Skeletal muscle satellite cell (primary cell): ENCODE measurements around the gene CFAP61.

Experiments used
- H3K27me3 ChIP-seq: 2 replicates; pipeline ENCODE4 v1.7.0; 2013; ENCODE audit warnings: low read length; ENCODE audit not compliant: control insufficient read depth, insufficient read depth
- H3K36me3 ChIP-seq: 2 replicates; pipeline ENCODE4 v1.7.0; 2013; ENCODE audit warnings: mild to moderate bottlenecking, control low read depth, low read length; ENCODE audit not compliant: insufficient read depth
- H3K4me1 ChIP-seq: 2 replicates; pipeline ENCODE4 v1.7.0; 2013; ENCODE audit warnings: low read length; ENCODE audit not compliant: control insufficient read depth, insufficient read depth
- H3K4me2 ChIP-seq: 2 replicates; pipeline ENCODE4 v1.7.0; 2013; ENCODE audit warnings: mild to moderate bottlenecking, low read length
- H3K4me3 ChIP-seq: 2 replicates; pipeline ENCODE4 v1.7.0; 2013; ENCODE audit warnings: low read length
- H3K9ac ChIP-seq: 2 replicates; pipeline ENCODE4 v1.7.0; 2013; ENCODE audit warnings: mild to moderate bottlenecking, low read depth, low read length, moderate library complexity
- H3K9me3 ChIP-seq: replicated peaks from 2 replicates; pipeline ENCODE4 v1.7.0; 2013; ENCODE audit warnings: mild to moderate bottlenecking, control low read depth, low read length

Gene CFAP61

DNA sequence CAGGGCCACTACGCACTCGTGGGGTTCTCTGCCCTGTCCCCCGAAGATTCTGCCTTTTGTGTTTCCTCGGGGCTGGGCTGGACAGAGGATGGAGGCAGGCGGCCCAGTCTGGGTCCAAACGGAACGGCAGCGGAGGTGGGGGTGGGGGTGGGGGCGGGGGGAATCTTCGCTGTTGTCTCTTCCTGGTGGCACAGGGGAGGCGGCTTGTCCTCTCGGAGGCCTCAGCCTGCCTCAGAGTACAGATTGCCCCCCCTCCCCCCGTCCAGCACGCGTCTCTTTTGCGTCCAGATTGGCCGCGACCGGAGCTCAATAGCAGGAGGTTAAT, 314.2 kb downstream of the CFAP61 start:
- H3K4me3 ChIP-seq, result no peak overlapping the region
- no peaks in the 10 kb centered on the region for H3K4me1 ChIP-seq
- peaks cover 79% of the 10 kb centered on the region for H3K27me3 ChIP-seq
- no peaks in the 10 kb centered on the region for H3K36me3 ChIP-seq
- no peak overlapping the region for H3K9ac ChIP-seq
- H3K4me2 ChIP-seq, result no peak overlapping the region
- no peaks in the 10 kb centered on the region for H3K9me3 ChIP-seq

DNA sequence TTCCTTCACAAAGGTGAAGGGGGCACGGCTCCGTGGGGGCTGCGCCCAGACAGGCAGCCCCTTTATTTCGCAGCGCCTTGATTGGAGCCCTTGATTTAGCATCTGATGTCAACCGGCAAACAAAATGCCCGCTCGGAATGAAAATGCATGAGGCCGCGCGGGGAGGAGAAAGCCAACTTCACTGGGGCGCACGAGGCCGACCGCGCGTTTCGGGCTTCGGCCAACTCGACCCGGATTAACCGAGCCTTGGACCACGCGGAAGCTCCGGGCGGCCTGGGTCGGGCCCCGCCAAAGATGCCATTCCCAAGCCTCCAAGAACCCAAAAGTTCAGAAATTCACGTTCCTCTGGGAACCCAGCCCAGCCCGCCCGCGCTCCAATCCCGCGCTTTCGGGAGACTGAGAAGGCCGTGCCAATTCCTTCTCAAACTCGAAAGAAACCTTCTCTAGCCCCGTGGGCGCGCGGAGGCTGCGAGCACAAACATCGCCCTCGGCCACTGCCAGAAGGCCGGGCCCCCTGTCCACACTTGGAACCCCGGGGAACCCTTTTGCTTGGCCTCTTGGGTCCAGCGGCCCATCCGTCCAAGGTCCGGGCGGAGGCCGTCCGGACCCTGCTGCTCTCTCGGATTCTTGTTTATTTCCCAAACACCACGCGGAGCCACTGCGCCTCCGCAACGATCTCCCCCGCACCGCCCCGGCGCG, 314.7 kb downstream of the CFAP61 start:
- Histone ChIP-seq H3K9me3 (no peaks in the 10 kb centered on the region), H3K27me3 (peaks cover 79% of the 10 kb centered on the region), H3K4me2 (no peak overlapping the region), H3K9ac (no peak overlapping the region), H3K36me3 (no peaks in the 10 kb centered on the region), H3K4me3 (no peak overlapping the region), H3K4me1 (no peaks in the 10 kb centered on the region)

DNA sequence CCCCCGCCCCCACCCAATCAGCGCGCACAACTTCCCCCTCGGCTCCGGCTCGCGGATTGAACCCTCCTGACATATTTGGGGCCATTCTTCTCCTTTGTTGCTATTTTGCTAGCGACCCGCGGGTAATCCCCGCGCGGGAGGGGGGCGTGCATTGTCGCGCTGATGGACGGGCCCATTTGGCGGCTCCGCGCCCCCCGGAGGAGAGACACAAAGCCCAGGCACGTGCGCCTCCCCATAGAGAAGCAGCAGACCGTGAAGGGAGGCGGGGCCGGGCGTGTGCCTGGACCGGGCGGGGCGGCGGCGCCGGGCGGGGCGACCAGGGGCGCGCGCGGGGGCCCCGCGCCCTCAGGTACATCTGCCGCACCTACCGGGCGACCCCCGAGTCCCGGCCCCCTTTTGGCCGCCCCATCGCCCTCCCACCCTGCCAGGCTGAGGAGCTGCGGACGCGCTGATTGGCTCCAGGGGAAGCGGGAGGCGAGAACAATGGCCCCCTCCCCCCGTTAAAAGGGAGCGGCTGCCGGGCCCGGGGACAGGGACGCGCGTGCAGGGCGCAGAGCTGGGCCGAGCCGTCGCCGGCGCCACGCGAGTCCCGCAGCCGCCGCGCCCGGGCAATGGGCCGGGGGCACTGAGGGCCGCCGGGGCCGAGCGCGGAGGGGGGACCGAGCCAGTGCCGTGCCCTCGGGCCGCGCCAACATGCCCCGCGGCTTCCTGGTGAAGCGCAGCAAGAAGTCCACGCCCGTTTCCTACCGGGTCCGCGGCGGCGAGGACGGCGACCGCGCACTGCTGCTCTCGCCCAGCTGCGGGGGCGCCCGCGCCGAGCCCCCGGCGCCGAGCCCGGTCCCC, 315.5 kb downstream of the CFAP61 start, which contains the start of gene INSM1:
Gene INSM1 (plus strand): TSS at position 530 of the 843 bp plus-strand sequence. CDS start 164 bp downstream, at position 694.
- H3K4me2 ChIP-seq, result peak within 1 kb of the TSS; percentile 71
- no peak within 1 kb of the TSS for H3K4me3 ChIP-seq
- H3K9ac ChIP-seq, result no peak within 1 kb of the TSS
- no peaks in the 10 kb centered on the region for H3K9me3 ChIP-seq
- peaks cover 80% of the 10 kb centered on the region for H3K27me3 ChIP-seq
- H3K36me3 ChIP-seq, result no peaks in the 10 kb centered on the region
- peaks cover 4% of the 10 kb centered on the region for H3K4me1 ChIP-seq

- Histone ChIP-seq H3K4me3 (no peak overlapping the region), H3K4me1 (peaks cover 7% of the 10 kb centered on the region), H3K36me3 (no peaks in the 10 kb centered on the region), H3K4me2 (peak overlapping the region; percentile 71), H3K27me3 (peaks cover 82% of the 10 kb centered on the region), H3K9ac (no peak overlapping the region), H3K9me3 (no peaks in the 10 kb centered on the region)
Measured at GRCh38 chr20:20368418-20369249, 316.3 kb downstream of the CFAP61 start.

DNA sequence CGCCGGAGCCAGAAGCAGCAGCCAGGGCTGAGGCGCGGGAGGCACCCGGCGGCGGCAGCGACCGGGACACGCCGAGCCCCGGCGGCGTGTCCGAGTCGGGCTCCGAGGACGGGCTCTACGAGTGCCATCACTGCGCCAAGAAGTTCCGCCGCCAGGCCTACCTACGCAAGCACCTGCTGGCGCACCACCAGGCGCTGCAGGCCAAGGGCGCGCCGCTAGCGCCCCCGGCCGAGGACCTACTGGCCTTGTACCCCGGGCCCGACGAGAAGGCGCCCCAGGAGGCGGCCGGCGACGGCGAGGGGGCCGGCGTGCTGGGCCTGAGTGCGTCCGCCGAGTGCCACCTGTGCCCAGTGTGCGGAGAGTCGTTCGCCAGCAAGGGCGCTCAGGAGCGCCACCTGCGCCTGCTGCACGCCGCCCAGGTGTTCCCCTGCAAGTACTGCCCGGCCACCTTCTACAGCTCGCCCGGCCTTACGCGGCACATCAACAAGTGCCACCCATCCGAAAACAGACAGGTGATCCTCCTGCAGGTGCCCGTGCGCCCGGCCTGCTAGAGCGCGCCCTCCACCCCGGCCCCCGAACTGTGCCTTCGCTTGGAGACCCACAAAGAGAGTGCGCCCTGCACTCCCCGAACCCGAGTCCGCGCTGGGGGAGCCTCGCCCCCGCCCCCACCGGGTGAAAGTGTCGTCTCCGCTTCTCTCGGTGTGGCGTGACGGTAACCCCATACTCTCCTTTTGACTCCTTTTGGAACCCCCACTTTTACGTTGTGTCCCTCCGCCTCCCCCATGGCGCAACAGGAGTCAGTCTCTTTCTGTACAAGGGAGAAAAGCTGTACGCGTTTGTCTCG, 317.1 kb downstream of the CFAP61 start:
- peaks cover 7% of the 10 kb centered on the region for H3K4me1 ChIP-seq
- H3K9ac ChIP-seq, result no peak overlapping the region
- H3K9me3 ChIP-seq, result no peaks in the 10 kb centered on the region
- H3K4me3 ChIP-seq, result no peak overlapping the region
- H3K27me3 ChIP-seq, result peaks cover 81% of the 10 kb centered on the region
- peak overlapping the region; percentile 61 for H3K4me2 ChIP-seq
- no peaks in the 10 kb centered on the region for H3K36me3 ChIP-seq

- Histone ChIP-seq H3K36me3 (no peaks in the 10 kb centered on the region), H3K4me1 (peaks cover 7% of the 10 kb centered on the region), H3K9ac (no peak overlapping the region), H3K9me3 (no peaks in the 10 kb centered on the region), H3K4me3 (no peak overlapping the region), H3K4me2 (no peak overlapping the region), H3K27me3 (peaks cover 81% of the 10 kb centered on the region)
Measured at GRCh38 chr20:20370094-20370575, 317.8 kb downstream of the CFAP61 start.

DNA sequence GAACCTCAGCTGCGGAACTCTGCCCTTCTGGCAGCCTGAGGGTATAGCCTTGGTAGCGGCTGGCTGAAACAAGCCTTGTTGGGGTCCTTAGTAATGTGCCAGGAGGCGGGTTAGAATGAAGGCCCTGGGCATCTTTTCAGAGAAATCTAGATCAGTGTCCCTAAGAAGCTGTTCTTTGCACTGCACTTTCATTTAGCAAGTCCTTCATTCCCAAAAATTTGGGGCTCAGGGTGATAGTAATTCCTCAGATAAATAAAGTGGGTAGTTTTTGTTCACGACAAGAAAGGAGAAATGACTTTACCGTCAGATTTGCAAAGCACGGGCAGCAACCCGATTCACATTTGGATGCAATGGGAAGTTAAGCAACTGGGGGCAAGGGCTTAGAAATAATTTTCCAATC, 318.8 kb downstream of the CFAP61 start:
- Histone ChIP-seq H3K27me3 (peaks cover 81% of the 10 kb centered on the region), H3K4me3 (no peak overlapping the region)

GRCh38 chr20:20371681-20372080, 319.3 kb downstream of the CFAP61 start:
- H3K9ac ChIP-seq, result no peak overlapping the region
- H3K4me3 ChIP-seq, result no peak overlapping the region
- H3K27me3 ChIP-seq, result peaks cover 77% of the 10 kb centered on the region
- H3K9me3 ChIP-seq, result no peaks in the 10 kb centered on the region
- H3K4me2 ChIP-seq, result no peak overlapping the region
- no peaks in the 10 kb centered on the region for H3K36me3 ChIP-seq
- H3K4me1 ChIP-seq, result peaks cover 7% of the 10 kb centered on the region

More for the DNA sequence above, 318.8 kb downstream of the CFAP61 start:
- H3K9me3 ChIP-seq, result no peaks in the 10 kb centered on the region
- H3K9ac ChIP-seq, result no peak overlapping the region
- no peaks in the 10 kb centered on the region for H3K36me3 ChIP-seq
- H3K4me1 ChIP-seq, result peaks cover 7% of the 10 kb centered on the region
- H3K4me2 ChIP-seq, result no peak overlapping the region

DNA sequence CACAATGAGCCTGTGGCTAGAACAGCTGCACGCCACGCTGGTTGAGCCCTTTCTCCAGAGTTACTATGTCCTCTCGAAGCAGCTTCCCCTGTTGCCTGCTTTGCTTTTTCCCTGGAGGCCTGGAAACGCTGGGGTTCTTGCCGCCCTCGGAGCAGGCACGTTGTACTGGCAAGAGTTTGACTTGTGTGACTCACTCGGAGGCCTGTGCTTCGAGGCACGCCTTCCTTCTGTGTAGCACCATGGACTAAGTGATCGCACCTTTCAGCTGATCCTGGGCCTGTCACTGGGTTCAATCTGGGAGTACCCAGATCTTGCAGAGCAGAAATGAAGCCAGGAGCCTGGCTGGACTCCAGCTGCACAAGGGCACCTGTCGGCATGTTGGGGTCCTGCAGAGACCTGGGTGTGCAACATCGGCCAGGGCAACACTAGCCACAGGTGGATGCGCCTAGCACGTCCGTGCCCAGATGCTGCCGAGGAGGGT, 320.8 kb downstream of the CFAP61 start:
- peaks cover 71% of the 10 kb centered on the region for H3K27me3 ChIP-seq
- H3K4me1 ChIP-seq, result peaks cover 7% of the 10 kb centered on the region
- H3K9ac ChIP-seq, result no peak overlapping the region
- H3K4me3 ChIP-seq, result no peak overlapping the region
- no peaks in the 10 kb centered on the region for H3K9me3 ChIP-seq
- H3K36me3 ChIP-seq, result no peaks in the 10 kb centered on the region
- H3K4me2 ChIP-seq, result peak overlapping the region; percentile 45

- Histone ChIP-seq H3K27me3 (peaks cover 51% of the 10 kb centered on the region), H3K9ac (no peak overlapping the region), H3K4me2 (no peak overlapping the region), H3K9me3 (no peaks in the 10 kb centered on the region), H3K36me3 (no peaks in the 10 kb centered on the region), H3K4me1 (peaks cover 7% of the 10 kb centered on the region), H3K4me3 (no peak overlapping the region)
Measured at GRCh38 chr20:20375862-20376261, 323.5 kb downstream of the CFAP61 start.
